CD4-positive, alpha-beta T cell (primary cell): ENCODE measurements around the gene BCL2L12. TPM values are rescaled to one million over a fixed set of nuclear protein-coding genes. Genes with fewer than 3 reads are reported as not detected.
A peak's percentile ranks its signal among the peaks of the same experiment; 100 is the strongest.

Experiments used
- ATAC-seq: fragments of 200-7000 bp; cut with Tn5 transposase; one replicate; pipeline ENCODE4 v1.10.0; 2022; ENCODE audit warnings: mild to moderate bottlenecking; ENCODE audit not compliant: poor library complexity
- CTCF ChIA-PET: fragments of 350-600 bp; sonication (Branson Sonifier 250); formaldehyde crosslinking; loops from one replicate; lab custom pipeline; 2021; ENCODE audit warnings: antibody characterized with exemption, inconsistent platforms; lab: Charles Lee
- POLR2A ChIA-PET: fragments of 350-600 bp; sonication (Branson Sonifier 250); formaldehyde crosslinking; loops from one replicate; lab custom pipeline; 2021; ENCODE audit warnings: antibody characterized with exemption, inconsistent platforms; lab: Charles Lee
- DNase-seq, 14 experiments: peaks; one replicate each; pipeline ENCODE4 v3.0.0-alpha.2; 2013 to 2020; ENCODE audit warnings: mixed read lengths in 2 of 14
- H3K27ac ChIP-seq, 2 donors: one replicate each; pipeline versions ENCODE4 v1.5.1 to v1.7.0; 2013; ENCODE audit warnings: low read length in 2 of 2, low read depth in 1 of 2, mild to moderate bottlenecking in 1 of 2
- H3K27me3 ChIP-seq, 2 experiments: 1 replicate in 1 of 2; 2 replicates in 1 of 2; pipeline versions ENCODE4 v1.6.1 to v1.7.0; 2013; ENCODE audit warnings: low read length in 2 of 2, control low read depth in 1 of 2, mild to moderate bottlenecking in 1 of 2, moderate library complexity in 1 of 2; ENCODE audit not compliant: insufficient read depth in 2 of 2, control insufficient read depth in 1 of 2
- H3K36me3 ChIP-seq: one replicate; pipeline ENCODE4 v1.6.1; 2013; ENCODE audit warnings: low read length, control low read depth; ENCODE audit not compliant: insufficient read depth
- H3K4me1 ChIP-seq: one replicate; pipeline ENCODE4 v1.6.1; 2013; ENCODE audit warnings: low read length, control low read depth; ENCODE audit not compliant: insufficient read depth
- H3K4me3 ChIP-seq: one replicate; pipeline ENCODE4 v1.5.1; 2013; ENCODE audit warnings: mild to moderate bottlenecking, low read length, moderate library complexity
- H3K9me3 ChIP-seq, 2 experiments: 1 replicate in 1 of 2; 2 replicates in 1 of 2; pipeline versions ENCODE4 v1.6.1 to v1.7.0; 2013; ENCODE audit warnings: low read length in 2 of 2, mild to moderate bottlenecking in 2 of 2, control low read depth in 1 of 2, moderate library complexity in 1 of 2; ENCODE audit not compliant: control insufficient read depth in 1 of 2, insufficient read depth in 1 of 2
- H3K27ac Mint-ChIP-seq: one replicate; pipeline ENCODE4 v1.8.0; 2020; ENCODE audit warnings: mixed read lengths
- H3K27me3 Mint-ChIP-seq: one replicate; pipeline ENCODE4 v1.8.0; 2021; ENCODE audit warnings: mixed read lengths
- H3K36me3 Mint-ChIP-seq: one replicate; pipeline ENCODE4 v1.8.0; 2021; ENCODE audit warnings: low read depth, mixed read lengths
- H3K4me1 Mint-ChIP-seq: one replicate; pipeline ENCODE4 v1.8.0; 2021; ENCODE audit warnings: low read depth, mixed read lengths
- H3K4me3 Mint-ChIP-seq: one replicate; pipeline ENCODE4 v1.8.0; 2020; ENCODE audit warnings: mild to moderate bottlenecking, mixed read lengths
- H3K9me3 Mint-ChIP-seq: one replicate; pipeline ENCODE4 v1.8.0; 2020; ENCODE audit warnings: mixed read lengths
- intact Hi-C, 2 experiments: fragments of 100-400 bp; cut with DNase I in 1 of 2; cut with micrococcal nuclease in 1 of 2; formaldehyde crosslinking; loops; one replicate each; pipeline versions ENCODE4 v1.15.1 to v1.9.0; 2023 to 2025; cut with DNase I, micrococcal nuclease
- total RNA-seq, 174 experiments: library from RNA in 2 of 174; stranded (reverse) in 2 of 174; gene quantifications; one replicate each; pipeline ENCODE4 v1.2.3 and lab custom pipeline; 2021 to 2026
- TF ChIP-seq, protein P1 (sequence below): fragments of 200-600 bp; IDR thresholded peaks from one replicate; pipeline ENCODE4 v1.8.0; 2022; ENCODE audit warnings: antibody characterized with exemption, mild to moderate bottlenecking

The BCL2L12 gene
- total RNA-seq, 2 experiments from 2014 or later: 9.9 to 11.3 TPM

DNA sequence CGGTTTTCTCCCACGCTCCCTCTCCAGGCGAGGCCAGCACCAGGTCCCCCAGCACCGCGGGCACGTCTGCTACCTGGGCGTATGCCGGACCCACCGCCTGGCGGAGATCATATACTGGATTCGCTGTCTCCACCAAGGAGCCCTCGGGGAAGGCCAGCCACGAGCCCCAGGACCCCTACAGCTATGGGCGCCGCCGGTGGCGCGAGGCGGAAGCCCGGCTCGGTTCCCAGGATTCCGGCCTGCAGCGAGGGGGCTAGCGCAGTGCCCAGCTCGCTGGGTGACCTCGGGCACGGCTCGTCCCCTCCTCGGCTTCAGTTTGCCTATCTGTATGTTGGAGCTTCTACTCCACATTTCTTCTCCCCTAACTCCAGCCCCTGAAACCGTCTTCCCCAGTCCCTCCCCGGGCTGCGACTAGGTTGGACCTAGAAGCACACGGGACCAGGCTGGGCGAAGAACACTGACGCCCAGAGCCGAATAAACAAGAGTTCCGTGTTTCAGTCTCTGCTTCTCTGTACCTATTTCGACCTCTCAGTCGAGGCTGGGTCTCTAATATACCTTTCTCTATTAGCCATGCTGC lies 24.4 kb downstream of the BCL2L12 start:
- DNase-seq (no peak), ATAC-seq (peak; percentile 36)
- intact Hi-C loops: loop anchor here in 1 of 2 experiments (1.0 kb wide), 1 partner anchor 23 kb away; no protein-coding TSS in a partner anchor
- Histone ChIP-seq H3K36me3 (peaks cover 15% of the 10 kb centered on the region), H3K9me3 (peaks cover 0 to 5% of the 10 kb centered on the region in 2 experiments), H3K4me1 (peaks cover 30% of the 10 kb centered on the region), H3K4me3 (peak overlapping the region; percentile 56), H3K27ac (no peak overlapping the region), H3K27me3 (peaks cover 14 to 15% of the 10 kb centered on the region in 2 experiments)
- peak overlapping the region; percentile 24 for H3K27ac Mint-ChIP-seq
- H3K9me3 Mint-ChIP-seq: no peaks in the 10 kb centered on the region
- peaks cover 29% of the 10 kb centered on the region for H3K36me3 Mint-ChIP-seq
- peaks cover 25% of the 10 kb centered on the region for H3K27me3 Mint-ChIP-seq
- peak overlapping the region; percentile 85 for H3K4me3 Mint-ChIP-seq
- ChIA-PET POLR2A (interaction anchor here (1.5 to 2.0 kb wide), 4 partner anchors 9 to 76 kb away, joined by 3 to 6 read pairs (median 6); partner anchors contain the start of gene AP2A1), CTCF (interaction anchor here (1.0 to 1.2 kb wide), 2 partner anchors 9 to 12 kb away, joined by 3 read pairs; no protein-coding TSS in a partner anchor)
- TF ChIP-seq, protein P1, sequence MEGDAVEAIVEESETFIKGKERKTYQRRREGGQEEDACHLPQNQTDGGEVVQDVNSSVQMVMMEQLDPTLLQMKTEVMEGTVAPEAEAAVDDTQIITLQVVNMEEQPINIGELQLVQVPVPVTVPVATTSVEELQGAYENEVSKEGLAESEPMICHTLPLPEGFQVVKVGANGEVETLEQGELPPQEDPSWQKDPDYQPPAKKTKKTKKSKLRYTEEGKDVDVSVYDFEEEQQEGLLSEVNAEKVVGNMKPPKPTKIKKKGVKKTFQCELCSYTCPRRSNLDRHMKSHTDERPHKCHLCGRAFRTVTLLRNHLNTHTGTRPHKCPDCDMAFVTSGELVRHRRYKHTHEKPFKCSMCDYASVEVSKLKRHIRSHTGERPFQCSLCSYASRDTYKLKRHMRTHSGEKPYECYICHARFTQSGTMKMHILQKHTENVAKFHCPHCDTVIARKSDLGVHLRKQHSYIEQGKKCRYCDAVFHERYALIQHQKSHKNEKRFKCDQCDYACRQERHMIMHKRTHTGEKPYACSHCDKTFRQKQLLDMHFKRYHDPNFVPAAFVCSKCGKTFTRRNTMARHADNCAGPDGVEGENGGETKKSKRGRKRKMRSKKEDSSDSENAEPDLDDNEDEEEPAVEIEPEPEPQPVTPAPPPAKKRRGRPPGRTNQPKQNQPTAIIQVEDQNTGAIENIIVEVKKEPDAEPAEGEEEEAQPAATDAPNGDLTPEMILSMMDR: peak; percentile 22
- H3K4me1 Mint-ChIP-seq: peaks cover 21% of the 10 kb centered on the region

DNA sequence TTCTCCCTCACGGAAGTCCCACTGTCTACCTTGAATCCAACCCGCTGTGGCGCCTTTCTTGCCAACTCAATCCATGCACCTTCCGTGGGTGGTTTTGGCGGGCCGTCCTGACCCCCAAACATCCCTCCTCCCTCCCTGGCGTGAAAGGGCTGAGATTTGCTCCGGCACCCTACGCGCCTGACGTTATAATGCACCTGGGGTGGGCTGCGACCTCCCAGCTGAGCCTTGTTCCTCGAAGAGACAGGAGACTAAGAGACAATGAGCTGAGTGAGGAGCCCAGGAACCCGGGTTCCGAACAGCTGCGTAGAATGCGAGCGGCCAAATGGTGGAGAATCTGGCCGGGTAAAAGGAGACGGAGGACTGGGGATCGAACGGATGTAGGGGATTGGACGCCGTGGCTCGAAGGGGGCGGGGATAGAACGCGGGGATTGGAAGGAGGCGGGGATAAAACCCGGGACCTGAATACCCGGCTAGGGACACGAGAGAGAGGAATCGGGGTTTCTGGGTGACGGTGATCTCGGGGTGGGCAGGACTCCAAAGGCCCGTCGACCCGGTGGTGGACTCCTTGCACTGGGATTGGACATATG lies 25.0 kb downstream of the BCL2L12 start, which contains the start of gene CPT1C:
Gene CPT1C, plus strand, starts transcription at position 461 of the 587 bp plus-strand sequence. CDS start 1,137 bp downstream, outside the sequence.
- H3K27me3 ChIP-seq: peaks cover 14 to 15% of the 10 kb centered on the region in 2 experiments
- H3K36me3 Mint-ChIP-seq: peaks cover 24% of the 10 kb centered on the region
- H3K36me3 ChIP-seq: peaks cover 9% of the 10 kb centered on the region
- ATAC-seq (peak; percentile 79), DNase-seq (peak in 11 of 14 experiments; percentile 27 to 79 (median 53))
- peaks cover 25% of the 10 kb centered on the region for H3K27me3 Mint-ChIP-seq
- H3K4me1 ChIP-seq: peaks cover 30% of the 10 kb centered on the region
- peaks cover 0 to 5% of the 10 kb centered on the region in 2 experiments for H3K9me3 ChIP-seq
- ChIA-PET POLR2A (interaction anchor here (1.5 to 2.0 kb wide), 3 partner anchors 15 to 75 kb away, joined by 5 to 6 read pairs (median 6); partner anchors contain the start of gene AP2A1), CTCF (interaction anchor here (1.2 kb wide), 1 partner anchor 10 kb away, joined by 3 read pairs; no protein-coding TSS in a partner anchor)
- H3K4me3 ChIP-seq: peak within 1 kb of the TSS; percentile 56
- intact Hi-C loops: loop anchor here in 1 of 2 experiments (1.0 kb wide), 1 partner anchor 23 kb away; no protein-coding TSS in a partner anchor
- peak within 1 kb of the TSS; percentile 24 for H3K27ac Mint-ChIP-seq
- TF ChIP-seq, protein P1: no peak
- no peak within 1 kb of the TSS for H3K27ac ChIP-seq
- peak within 1 kb of the TSS; percentile 85 for H3K4me3 Mint-ChIP-seq
- H3K4me1 Mint-ChIP-seq: peaks cover 21% of the 10 kb centered on the region
- no peaks in the 10 kb centered on the region for H3K9me3 Mint-ChIP-seq
